HG03442 (cell line): ENCODE measurements around the gene PAEP.

Source experiments
- ATAC-seq: cut with Tn5 transposase; IDR thresholded peaks from one replicate; pipeline ENCODE4 v1.9.1; 2021; ENCODE audit warnings: mild to moderate bottlenecking, moderate library complexity; ENCODE audit not compliant: unreplicated experiment

Gene PAEP

GRCh38 chr9:135612981-135613910 is 51.7 kb downstream of the PAEP start:
- no peak for ATAC-seq

GRCh38 chr9:135613946-135614805 is 52.6 kb downstream of the PAEP start:
- no peak for ATAC-seq

- no peak for ATAC-seq
Observed at GRCh38 chr9:135614821-135615665, 53.5 kb downstream of the PAEP start.

GRCh38 chr9:135615666-135616618 is 54.4 kb downstream of the PAEP start:
- no peak for ATAC-seq
